Neural cell (in vitro differentiated cells): ENCODE measurements around the gene UQCRQ. TPM values are rescaled to one million over a fixed set of nuclear protein-coding genes. Genes with fewer than 3 reads are reported as not detected.

Experiments used
- H2AFZ ChIP-seq: fragments of 200-600, 300-800 bp; sonication (generic), shearing (Covaris generic); 2 replicates; pipeline ENCODE4 v1.6.0; 2014; ENCODE audit warnings: low read depth, mild to moderate bottlenecking, antibody characterized with exemption, low read length, moderate library complexity
- H3F3A ChIP-seq: fragments of 200-600 bp; shearing (Covaris generic); 2 replicates; pipeline ENCODE4 v1.6.1; 2016; ENCODE audit warnings: mild to moderate bottlenecking, moderate library complexity, mixed read lengths, antibody characterized with exemption, low read length; ENCODE audit not compliant: insufficient read depth, poor library complexity, severe bottlenecking
- H3K27ac ChIP-seq: fragments of 200-600, 300-800 bp; sonication (generic), shearing (Covaris generic); 2 replicates; pipeline ENCODE4 v1.5.1; 2014; ENCODE audit warnings: mild to moderate bottlenecking, low read length, moderate library complexity
- H3K27me3 ChIP-seq: fragments of 300-800, 200-600 bp; sonication (generic), shearing (Covaris generic); 2 replicates; pipeline ENCODE4 v1.6.0; 2014; ENCODE audit warnings: mild to moderate bottlenecking, low read depth, low read length, moderate library complexity; ENCODE audit not compliant: insufficient read depth
- H3K36me3 ChIP-seq: fragments of 300-800, 200-600 bp; sonication (generic), shearing (Covaris generic); 2 replicates; pipeline ENCODE4 v1.5.1; 2014; ENCODE audit warnings: mild to moderate bottlenecking, antibody characterized with exemption, low read length, moderate library complexity; ENCODE audit not compliant: insufficient read depth
- H3K4me2 ChIP-seq: fragments of 300-800, 200-600 bp; sonication (generic), shearing (Covaris generic); 2 replicates; pipeline ENCODE4 v1.6.0; 2014; ENCODE audit warnings: mild to moderate bottlenecking, low read length
- H3K4me3 ChIP-seq: fragments of 300-800, 200-600 bp; sonication (generic), shearing (Covaris generic); 2 replicates; pipeline ENCODE4 v1.5.1; 2014; ENCODE audit warnings: mild to moderate bottlenecking, low read length, moderate library complexity
- H3K79me2 ChIP-seq: fragments of 200-600 bp; shearing (Covaris generic); replicated peaks from 2 replicates; pipeline ENCODE4 v1.6.0; 2014; ENCODE audit warnings: mild to moderate bottlenecking, low read length, moderate library complexity; ENCODE audit not compliant: insufficient read depth
- H3K9ac ChIP-seq: fragments of 300-800, 200-600 bp; sonication (generic), shearing (Covaris generic); 2 replicates; pipeline ENCODE4 v1.6.1; 2016; ENCODE audit warnings: mild to moderate bottlenecking, low read length, mixed read lengths
- H3K9me2 ChIP-seq: fragments of 200-600 bp; shearing (Covaris generic); 2 replicates; pipeline ENCODE4 v1.6.1; 2016; ENCODE audit warnings: mild to moderate bottlenecking, low read length, mixed read lengths; ENCODE audit not compliant: insufficient read depth
- H3K9me3 ChIP-seq: fragments of 200-600, 300-800 bp; sonication (generic), shearing (Covaris generic); 2 replicates; pipeline ENCODE4 v1.6.1; 2016; ENCODE audit warnings: mild to moderate bottlenecking, mixed run types, low read length, moderate library complexity, mixed read lengths
- H4K20me1 ChIP-seq: fragments of 200-600 bp; shearing (Covaris generic); 2 replicates; pipeline ENCODE4 v1.6.1; 2016; ENCODE audit warnings: mild to moderate bottlenecking, mixed run types; ENCODE audit not compliant: insufficient read depth
- EP300 ChIP-seq: fragments of 450-650 bp; conservative IDR thresholded peaks from 2 replicates; pipeline ENCODE4 v1.6.1; 2014; ENCODE audit warnings: antibody characterized with exemption, mild to moderate bottlenecking, moderate library complexity; ENCODE audit not compliant: poor library complexity, severe bottlenecking
- EZH2 ChIP-seq: fragments of 200-600, 300-800 bp; shearing (Covaris generic), sonication (generic); IDR thresholded peaks from 2 replicates; pipeline ENCODE4 v1.6.1; 2014; ENCODE audit warnings: antibody characterized with exemption, low read length, borderline replicate concordance, mild to moderate bottlenecking; ENCODE audit not compliant: insufficient read depth, poor library complexity, severe bottlenecking
- MXI1 ChIP-seq: fragments of 450-650 bp; conservative IDR thresholded peaks from 2 replicates; pipeline ENCODE4 v1.6.1; 2014; ENCODE audit warnings: antibody characterized with exemption, mild to moderate bottlenecking; ENCODE audit not compliant: poor library complexity, severe bottlenecking
- POLR2AphosphoS5 ChIP-seq: IDR thresholded peaks from 2 replicates; pipeline ENCODE4 v1.6.1; 2012
- RAD21 ChIP-seq: fragments of 450-650 bp; conservative IDR thresholded peaks from 2 replicates; pipeline ENCODE4 v1.6.1; 2014; ENCODE audit warnings: antibody characterized with exemption, mild to moderate bottlenecking, moderate library complexity
- SMC3 ChIP-seq: fragments of 450-650 bp; conservative IDR thresholded peaks from 2 replicates; pipeline ENCODE4 v1.6.1; 2014; ENCODE audit warnings: antibody characterized with exemption, mild to moderate bottlenecking, moderate library complexity; ENCODE audit not compliant: poor library complexity
- TAF1 ChIP-seq: IDR thresholded peaks from 2 replicates; pipeline ENCODE4 v1.6.1; 2012; ENCODE audit warnings: low read depth
- polyA plus RNA-seq: library from polyadenylated mRNA; depleted of rRNA; stranded (reverse); fragments of >200 nt; gene quantifications from 2 replicates; pipeline ENCODE4 v1.2.3, GENCODE V29; 2014
- TF ChIP-seq, protein P1 (sequence below): fragments of 450-650 bp; IDR thresholded peaks from 2 replicates; pipeline ENCODE4 v1.5.1; 2014; ENCODE audit warnings: antibody characterized with exemption, mild to moderate bottlenecking, moderate library complexity; ENCODE audit not compliant: poor library complexity, severe bottlenecking
- TF ChIP-seq, protein P2 (sequence below): IDR thresholded peaks from 2 replicates; pipeline ENCODE4 v1.6.1; 2012; ENCODE audit warnings: borderline replicate concordance

UQCRQ gene
- polyA plus RNA-seq, 1 donor from 2014 or later, result 444 TPM

- Histone ChIP-seq H3K4me3 (no peak overlapping the region), H3K9me2 (no peaks in the 10 kb centered on the region), H3K36me3 (no peaks in the 10 kb centered on the region), H3K79me2 (no peaks in the 10 kb centered on the region), H3K9me3 (no peaks in the 10 kb centered on the region), H3K27ac (no peak overlapping the region), H3K27me3 (no peaks in the 10 kb centered on the region), H3F3A (no peaks in the 10 kb centered on the region), H2AFZ (no peak overlapping the region), H3K4me2 (no peak overlapping the region), H3K9ac (no peak overlapping the region), H4K20me1 (no peaks in the 10 kb centered on the region)
- TF ChIP-seq, protein P1, sequence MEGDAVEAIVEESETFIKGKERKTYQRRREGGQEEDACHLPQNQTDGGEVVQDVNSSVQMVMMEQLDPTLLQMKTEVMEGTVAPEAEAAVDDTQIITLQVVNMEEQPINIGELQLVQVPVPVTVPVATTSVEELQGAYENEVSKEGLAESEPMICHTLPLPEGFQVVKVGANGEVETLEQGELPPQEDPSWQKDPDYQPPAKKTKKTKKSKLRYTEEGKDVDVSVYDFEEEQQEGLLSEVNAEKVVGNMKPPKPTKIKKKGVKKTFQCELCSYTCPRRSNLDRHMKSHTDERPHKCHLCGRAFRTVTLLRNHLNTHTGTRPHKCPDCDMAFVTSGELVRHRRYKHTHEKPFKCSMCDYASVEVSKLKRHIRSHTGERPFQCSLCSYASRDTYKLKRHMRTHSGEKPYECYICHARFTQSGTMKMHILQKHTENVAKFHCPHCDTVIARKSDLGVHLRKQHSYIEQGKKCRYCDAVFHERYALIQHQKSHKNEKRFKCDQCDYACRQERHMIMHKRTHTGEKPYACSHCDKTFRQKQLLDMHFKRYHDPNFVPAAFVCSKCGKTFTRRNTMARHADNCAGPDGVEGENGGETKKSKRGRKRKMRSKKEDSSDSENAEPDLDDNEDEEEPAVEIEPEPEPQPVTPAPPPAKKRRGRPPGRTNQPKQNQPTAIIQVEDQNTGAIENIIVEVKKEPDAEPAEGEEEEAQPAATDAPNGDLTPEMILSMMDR, result no peak
- TF ChIP-seq EZH2, result no peak
- TF ChIP-seq, protein P2, sequence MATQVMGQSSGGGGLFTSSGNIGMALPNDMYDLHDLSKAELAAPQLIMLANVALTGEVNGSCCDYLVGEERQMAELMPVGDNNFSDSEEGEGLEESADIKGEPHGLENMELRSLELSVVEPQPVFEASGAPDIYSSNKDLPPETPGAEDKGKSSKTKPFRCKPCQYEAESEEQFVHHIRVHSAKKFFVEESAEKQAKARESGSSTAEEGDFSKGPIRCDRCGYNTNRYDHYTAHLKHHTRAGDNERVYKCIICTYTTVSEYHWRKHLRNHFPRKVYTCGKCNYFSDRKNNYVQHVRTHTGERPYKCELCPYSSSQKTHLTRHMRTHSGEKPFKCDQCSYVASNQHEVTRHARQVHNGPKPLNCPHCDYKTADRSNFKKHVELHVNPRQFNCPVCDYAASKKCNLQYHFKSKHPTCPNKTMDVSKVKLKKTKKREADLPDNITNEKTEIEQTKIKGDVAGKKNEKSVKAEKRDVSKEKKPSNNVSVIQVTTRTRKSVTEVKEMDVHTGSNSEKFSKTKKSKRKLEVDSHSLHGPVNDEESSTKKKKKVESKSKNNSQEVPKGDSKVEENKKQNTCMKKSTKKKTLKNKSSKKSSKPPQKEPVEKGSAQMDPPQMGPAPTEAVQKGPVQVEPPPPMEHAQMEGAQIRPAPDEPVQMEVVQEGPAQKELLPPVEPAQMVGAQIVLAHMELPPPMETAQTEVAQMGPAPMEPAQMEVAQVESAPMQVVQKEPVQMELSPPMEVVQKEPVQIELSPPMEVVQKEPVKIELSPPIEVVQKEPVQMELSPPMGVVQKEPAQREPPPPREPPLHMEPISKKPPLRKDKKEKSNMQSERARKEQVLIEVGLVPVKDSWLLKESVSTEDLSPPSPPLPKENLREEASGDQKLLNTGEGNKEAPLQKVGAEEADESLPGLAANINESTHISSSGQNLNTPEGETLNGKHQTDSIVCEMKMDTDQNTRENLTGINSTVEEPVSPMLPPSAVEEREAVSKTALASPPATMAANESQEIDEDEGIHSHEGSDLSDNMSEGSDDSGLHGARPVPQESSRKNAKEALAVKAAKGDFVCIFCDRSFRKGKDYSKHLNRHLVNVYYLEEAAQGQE, result no peak
Measured at GRCh38 chr5:132840896-132841295, 25.5 kb upstream of the UQCRQ start.

- H3F3A ChIP-seq, result no peaks in the 10 kb centered on the region
- H3K27ac ChIP-seq, result no peak overlapping the region
Measured at GRCh38 chr5:132841305-132841704, 25.1 kb upstream of the UQCRQ start.

More at GRCh38 chr5:132841305-132841704, 25.1 kb upstream of the UQCRQ start:
- Histone ChIP-seq H3K79me2 (no peaks in the 10 kb centered on the region), H3K36me3 (no peaks in the 10 kb centered on the region), H3K4me2 (no peak overlapping the region), H2AFZ (no peak overlapping the region), H3K9me3 (no peaks in the 10 kb centered on the region), H3K4me3 (no peak overlapping the region), H3K9me2 (no peaks in the 10 kb centered on the region), H3K9ac (no peak overlapping the region), H3K27me3 (no peaks in the 10 kb centered on the region), H4K20me1 (no peaks in the 10 kb centered on the region)
- TF ChIP-seq, protein P2, result no peak
- TF ChIP-seq EP300 (no peak), RAD21 (no peak), POLR2AphosphoS5 (no peak), SMC3 (no peak), MXI1 (no peak), EZH2 (no peak), TAF1 (no peak)
- TF ChIP-seq, protein P1, result no peak
